GM21576 (cell line): Measurements from ENCODE around the gene GLRX3.

Experiments used
- ATAC-seq: cut with Tn5 transposase; IDR thresholded peaks from one replicate; pipeline ENCODE4 v1.9.1; 2021; ENCODE audit warnings: mild to moderate bottlenecking, moderate library complexity; ENCODE audit not compliant: unreplicated experiment

GLRX3 gene

DNA sequence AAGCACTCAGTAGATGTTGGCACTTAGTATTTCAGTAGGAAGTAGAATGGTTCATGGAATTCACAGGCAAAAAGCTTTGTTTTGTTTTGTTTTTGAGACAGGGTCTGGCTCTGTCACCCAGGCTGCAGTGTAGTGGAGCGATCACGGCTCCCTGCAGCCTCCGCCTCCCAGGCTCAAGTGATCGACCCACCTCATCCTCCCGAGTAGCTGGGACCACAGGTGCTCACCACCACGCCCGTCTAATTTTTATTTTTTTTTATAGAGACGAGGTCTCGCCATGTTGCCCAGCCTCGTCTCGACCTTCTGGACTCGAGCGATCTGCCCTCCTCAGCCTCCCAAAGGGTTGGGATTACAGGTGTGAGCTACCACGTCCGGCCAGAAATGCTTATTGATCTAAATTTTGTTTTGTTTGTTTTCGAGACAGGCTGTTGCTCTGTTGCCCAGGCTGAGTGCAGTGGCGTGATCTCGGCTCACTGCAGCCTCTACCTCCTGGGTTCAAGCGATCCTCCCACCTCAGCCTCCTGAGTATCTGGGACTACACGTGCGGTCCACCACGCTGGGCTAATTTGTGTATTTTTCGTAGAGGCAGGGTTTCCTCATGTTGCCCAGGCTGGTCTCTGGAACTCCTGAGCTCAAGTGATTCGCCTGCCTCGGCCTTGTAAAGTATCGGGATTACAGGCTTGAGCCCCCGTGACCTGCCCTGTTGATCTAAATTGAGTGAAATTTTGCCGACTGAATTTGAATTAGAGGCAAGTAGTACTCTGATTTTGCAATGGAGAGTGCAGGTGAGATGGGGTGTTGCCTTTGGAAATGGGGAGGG lies 1.7 kb downstream of the GLRX3 start:
- no peak for ATAC-seq

DNA sequence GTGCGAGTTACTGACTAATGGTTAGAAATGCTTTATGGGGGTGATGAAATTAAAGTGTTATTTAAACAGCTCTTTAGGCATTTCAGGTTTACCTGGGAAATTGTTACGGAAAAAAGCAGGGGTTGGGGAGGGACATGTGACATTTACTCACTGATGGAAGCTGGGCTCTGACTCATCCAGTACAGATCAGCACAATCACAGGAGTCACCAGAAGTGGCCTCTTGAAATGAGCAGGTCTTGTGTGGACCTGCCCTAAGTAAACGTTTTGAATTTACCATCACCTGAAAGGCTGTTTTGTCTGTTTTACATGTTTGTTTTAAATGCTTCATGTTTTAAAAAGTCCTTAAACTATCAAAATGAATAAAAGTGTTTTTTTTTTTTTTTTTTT lies 2.3 kb downstream of the GLRX3 start:
- ATAC-seq: no peak

DNA sequence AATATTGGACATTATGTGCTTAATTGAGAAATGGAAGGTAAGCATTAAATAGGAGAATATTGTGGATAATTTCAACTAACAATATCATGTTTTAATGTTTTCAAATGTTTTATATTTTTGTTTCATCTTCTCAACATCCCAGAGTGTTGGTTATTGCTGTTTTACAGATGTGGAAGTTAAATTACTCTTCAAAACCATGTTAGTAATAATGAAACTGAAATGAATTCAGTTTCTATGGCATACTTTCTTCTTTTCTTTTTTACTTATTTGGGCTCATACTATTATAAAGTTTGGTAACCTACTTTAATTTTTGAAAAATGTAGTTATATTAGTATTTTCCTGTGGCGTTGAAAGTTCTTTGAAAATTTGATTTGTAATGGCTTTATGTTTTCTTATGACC lies 4.2 kb downstream of the GLRX3 start:
- ATAC-seq: peak; percentile 19

DNA sequence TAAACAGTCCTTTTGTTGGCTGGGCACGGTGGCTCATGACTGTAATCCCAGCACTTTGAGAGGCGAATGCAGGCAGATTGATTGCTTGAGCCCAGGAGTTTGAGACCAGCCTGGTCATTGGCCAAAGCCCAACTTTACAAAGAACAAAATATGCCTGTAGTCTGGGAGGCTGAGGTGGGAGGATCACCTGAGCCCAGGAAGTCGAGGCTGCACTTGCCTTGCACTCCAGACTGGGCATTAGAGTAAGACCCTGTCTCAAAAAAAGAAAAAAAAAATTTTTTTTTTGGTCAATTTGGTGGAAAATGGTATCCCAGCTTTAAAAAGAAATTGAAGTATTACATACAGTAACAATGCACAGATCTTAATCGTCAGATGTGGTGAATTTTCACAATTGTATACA lies 4.8 kb downstream of the GLRX3 start:
- no peak for ATAC-seq

DNA sequence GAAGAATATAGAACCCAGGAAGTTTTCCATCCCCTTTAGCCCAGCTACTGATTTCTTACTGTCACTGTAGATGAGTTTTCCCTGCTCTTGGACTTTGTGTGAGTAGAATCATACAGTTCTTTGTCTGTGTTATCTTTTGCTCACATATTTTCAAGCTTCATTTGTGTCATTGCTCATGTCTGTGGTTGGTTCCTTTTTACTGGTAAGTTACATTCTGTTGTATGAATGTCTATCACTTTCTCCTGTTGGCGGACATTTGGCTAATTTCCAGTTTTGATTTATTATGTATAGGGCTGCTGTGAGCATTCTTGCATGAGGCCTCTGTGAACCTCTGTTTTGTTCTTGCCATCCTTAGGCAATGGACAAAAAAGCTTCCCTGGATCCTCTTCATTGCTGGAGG lies 5.3 kb downstream of the GLRX3 start:
- peak; percentile 30 for ATAC-seq

DNA sequence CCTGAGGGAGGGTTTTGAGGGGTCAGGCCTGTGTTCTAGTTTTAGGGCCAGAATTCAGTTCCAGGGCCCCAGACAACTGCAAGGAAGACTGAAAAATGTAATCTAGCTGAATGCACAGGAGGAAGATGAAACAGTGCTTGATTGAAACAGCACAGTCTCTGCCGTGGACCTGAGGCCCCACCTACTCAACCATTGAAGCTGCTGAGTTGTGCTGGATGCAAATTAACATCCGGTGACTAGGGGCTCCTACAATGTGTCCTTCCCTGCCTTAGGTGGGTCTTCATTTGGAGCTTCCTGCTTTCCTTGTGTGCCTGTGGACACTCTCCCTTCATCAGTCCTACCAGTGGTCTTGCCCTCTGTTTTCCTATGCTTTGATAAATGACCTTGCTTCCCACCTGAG lies 5.7 kb downstream of the GLRX3 start:
- ATAC-seq: peak; percentile 87

DNA sequence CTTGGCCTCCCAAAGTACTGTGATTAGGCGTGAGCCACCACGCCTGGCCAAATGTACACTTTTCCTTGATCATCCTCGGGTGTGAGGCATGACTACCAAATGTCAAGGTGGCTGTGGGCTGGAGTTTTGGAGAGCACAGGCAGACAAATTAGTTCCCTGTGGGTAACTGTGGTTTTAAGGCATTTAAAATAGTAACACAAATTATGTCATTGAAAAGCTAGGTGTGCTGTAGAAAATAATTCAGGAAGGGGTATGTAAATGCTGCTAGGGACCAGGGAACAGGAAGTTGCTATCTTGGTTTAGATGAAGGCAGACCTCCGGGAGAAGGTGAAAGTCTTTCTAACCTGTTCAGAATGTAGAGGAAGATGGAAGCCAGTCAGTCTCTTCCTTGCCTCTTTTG lies 9.9 kb downstream of the GLRX3 start:
- ATAC-seq: no peak

DNA sequence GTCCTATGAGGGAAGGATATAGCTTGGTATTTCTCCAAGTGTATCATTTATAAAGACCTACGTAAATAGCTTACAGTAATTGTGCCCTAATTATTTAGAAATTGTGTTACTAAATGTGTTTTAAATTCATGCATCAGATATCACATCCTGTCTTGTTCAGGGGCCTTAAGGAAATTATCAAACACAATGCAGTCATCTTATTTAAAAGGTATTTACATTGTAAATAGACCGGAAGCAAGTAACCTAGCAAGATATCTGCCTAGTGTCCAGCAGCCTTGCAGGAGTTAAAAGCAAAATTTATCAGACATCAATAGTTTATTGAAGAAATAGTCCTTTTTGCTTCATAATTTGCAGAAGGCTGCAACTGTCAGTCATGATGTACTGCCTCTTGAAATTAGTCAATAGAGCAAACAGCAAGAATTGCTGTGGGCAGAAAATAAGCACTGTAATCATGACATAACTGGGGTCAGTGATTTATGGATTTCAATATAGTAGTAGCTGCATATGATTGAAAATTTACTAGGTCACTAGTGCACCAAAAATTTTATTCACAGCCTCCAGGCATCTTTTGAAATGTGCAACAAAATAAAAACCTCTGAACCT lies 23.1 kb downstream of the GLRX3 start:
- ATAC-seq: no peak

DNA sequence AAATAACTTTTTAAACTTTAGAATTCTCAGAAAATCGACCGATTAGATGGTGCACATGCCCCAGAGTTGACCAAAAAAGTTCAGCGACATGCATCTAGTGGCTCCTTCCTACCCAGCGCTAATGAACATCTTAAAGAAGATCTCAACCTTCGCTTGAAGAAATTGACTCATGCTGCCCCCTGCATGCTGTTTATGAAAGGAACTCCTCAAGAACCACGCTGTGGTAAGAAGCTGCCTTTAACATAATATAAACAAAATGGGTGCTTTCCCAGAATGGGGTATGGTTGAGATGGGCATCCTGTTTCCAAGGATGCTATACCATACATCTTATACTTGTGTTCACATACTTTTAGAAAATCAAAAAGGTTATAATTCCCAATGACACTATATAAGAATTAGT lies 24.6 kb downstream of the GLRX3 start:
- peak; percentile 59 for ATAC-seq

DNA sequence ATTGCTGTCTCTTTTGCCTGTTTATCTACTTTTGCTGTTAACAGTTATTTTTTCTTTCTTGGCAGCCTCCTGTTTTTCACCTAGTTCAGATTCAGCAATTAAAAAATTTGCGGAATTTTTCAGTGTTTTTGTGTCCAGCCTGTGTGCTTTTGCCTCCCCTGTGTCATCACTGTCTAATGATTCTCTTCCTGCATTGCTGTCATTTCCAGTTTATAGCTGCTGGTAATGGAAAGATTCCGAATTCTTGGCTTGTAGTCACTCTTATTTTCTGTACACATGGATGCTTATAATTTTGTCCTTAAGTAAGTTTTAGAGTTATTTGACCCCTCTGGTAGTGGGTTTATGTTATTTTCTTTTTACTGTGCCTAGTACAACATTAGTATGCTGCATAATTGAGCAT lies 25.1 kb downstream of the GLRX3 start:
- no peak for ATAC-seq

DNA sequence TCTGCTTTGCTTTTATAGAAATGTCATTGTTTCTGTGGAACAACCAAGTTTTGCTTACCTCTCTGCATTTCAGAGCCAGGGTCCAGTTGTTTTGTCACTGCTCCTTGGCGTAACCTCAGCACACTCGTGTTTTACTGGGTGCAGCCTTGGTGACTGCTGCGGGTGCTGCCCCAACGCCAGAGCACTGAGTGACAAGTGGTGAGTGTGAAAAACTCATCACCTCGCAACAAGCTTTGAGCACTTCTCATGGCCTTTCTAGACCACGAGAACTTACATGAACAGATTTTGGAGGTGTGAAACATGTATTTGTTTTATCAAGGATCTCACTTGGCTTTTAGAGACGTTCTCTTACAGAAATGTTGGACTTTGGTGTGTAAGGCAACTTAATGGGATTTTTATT lies 31.0 kb downstream of the GLRX3 start:
- no peak for ATAC-seq

DNA sequence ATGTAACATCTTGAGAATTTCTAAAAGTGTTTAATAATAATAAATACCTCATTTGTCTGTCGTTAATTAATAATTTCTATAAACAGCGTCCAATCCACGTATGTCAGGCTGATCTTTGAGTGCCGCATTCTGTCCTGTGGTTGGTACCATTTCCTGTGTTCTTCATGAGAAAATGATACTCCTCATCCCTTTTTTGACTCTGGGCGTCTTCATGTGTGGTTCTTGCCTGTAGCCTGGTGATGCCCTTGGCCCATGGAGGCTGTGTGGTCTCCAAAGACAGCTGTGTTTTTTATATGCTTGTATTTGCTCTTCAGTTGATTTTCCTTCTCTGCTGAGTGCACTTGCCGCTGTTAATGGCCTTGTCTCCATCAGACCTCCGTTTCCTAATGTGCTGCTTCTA lies 31.5 kb downstream of the GLRX3 start:
- no peak for ATAC-seq

DNA sequence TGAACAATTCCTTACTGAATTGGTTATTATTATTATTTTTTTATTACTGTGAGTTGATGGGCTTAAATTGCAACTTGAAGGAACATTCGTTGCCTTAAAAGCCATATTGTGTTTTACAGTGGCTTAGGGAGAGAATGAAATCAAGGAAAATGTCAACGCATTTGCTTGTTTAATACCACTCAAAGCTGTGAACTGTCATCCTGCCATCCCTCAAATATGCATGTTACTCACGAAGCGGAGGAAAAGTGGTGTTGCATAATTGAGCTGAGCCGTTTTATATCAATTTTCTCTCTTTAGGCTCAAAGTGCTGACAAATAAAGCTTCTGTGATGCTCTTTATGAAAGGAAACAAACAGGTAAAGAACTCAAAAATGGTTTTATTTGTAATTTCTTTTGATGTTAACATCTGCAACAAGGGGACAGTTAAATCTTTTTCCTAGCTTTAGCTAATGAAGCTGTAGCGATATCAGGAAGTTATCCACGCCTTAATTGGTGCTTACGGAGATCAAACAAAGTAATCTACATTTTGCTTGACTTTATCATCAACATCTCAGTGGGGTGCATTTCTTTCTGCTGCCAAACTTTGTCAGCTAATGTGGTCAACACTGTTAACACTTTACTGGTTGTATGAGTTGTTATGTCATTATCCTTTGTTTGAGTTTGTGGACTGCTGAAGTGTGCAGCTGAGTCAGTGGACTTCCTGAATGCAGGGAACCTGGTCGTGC lies 33.1 kb downstream of the GLRX3 start:
- ATAC-seq: no peak

DNA sequence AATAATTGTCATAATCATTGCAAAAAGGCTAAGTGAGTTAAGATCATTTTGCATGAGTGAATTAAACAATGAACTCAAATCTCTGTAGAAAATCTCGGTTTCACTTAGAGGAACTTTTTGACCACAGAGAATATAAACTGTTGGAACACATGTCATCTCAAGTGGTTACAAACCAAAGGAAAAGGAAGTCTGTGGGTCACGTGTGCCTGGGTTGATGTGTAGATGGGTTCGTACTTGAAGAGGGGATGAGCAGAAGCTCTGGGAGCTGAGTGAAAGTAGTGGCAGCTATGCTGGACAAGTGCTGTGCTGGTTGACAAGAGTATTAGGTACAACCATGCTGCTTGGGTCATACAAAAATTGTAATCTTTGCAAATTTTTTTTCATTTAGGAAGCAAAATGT lies 35.0 kb downstream of the GLRX3 start:
- ATAC-seq: no peak

DNA sequence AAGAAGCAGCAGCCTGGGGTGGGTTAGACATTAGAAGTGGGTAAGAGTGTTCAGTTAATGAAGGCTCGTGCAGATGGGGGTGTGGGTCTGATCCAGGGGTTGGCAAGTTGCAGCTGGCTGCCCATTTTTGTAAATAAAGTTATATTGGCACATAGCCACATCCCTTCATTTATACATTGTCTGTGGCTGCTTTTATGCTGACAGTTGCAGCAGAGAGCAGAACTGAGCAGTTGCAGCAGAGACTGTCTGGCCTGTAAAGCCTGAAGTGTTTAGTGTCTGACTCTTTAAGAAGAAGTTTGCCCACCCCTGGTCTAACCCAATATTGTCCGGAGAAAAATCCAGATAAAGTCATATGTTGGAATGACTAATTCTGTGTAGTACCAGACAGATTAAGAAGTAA lies 38.1 kb downstream of the GLRX3 start:
- no peak for ATAC-seq

DNA sequence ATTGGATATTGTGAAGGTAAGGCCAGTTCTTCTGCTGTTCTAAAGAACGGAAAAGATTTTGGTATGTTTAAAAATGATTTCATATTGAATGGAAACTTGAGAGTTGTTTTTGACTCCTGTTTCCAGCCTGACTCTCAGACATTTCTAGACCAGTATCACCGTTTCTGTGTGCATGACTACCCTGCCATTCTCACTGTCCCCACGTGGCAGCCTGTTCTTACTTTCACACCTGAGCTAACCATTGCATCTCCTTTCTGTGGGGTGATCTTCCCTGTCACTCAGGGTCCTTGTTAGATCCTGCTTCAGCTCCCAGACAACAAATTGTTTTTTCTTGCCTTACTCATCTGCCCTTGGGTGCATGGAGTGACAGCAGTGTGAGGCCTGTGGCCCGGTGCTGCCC lies 38.9 kb downstream of the GLRX3 start:
- no peak for ATAC-seq

DNA sequence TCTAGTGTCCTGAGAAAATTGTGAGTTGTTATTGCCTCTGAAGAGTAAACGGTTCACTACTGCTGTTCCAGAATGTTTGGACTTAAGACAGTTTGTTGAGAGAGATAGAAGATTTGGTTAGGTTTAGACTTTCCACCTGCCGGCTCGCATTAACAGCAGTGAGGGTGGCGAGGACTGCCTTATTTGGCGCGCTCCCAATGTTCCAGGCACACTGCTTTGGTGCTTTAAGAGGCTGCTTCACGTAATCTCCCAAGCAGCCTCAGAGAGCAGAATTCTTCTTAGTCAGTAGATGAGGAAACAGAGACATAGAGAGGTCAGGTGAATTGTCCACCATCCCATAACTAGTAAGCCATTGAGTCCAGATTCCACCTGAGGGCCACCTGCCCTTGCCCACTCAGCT lies 41.1 kb downstream of the GLRX3 start:
- no peak for ATAC-seq

DNA sequence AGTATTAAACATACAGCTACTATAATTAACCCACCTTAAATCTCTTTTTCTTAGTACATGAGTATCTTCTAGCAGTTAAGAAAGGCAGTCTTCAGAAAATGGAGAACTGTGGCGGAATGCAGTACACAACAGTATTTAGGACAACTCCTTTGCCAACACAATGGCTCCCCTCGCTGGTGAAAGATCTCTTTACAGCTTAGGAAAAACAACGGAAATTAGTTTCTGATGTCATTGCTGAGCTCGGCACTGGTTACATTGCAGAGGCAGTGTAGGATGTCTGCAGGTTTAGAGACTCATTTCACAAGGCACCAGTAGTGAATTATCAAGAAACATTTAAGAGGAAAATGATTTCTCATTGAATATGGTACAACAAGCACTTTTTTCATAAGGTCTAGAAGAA lies 43.4 kb downstream of the GLRX3 start:
- no peak for ATAC-seq

DNA sequence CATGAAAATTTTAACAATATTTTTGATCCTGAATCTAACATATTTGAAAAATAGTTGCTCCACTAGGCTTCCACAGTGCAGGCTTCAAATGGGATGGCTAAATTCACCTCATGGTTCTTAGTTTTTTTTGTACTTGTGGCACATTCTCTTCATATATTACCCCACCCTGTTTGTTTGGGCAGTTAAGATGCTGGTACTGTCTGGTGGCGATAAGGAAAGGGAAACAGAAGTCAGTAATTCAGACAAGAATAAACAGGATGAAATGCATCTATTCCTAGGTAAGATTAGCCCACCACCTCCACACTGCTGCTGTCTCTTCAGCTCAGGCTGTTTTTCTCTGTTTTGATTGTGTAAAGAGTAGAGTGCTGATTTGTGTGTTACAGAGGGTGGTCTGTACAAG lies 44.2 kb downstream of the GLRX3 start:
- no peak for ATAC-seq

DNA sequence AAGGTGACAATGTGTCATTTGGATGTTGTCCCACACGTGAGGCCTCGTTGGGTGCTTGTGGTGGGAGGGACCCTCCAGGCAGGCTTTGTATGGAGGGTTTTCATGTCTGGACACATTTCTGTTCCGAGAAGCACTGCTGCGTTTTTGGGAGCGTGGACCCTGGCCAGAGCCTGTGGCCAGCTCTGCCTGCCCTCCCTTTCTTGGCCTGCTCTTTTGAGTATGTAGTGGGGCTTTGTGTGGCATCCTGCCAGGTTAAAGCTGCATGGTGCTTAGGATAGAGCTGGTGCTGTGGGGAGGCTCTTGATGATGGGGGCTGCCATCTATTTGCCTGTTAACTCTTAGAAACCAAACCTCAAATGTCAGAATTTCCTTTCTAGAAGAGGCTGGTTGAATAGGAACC lies 45.7 kb downstream of the GLRX3 start:
- no peak for ATAC-seq

DNA sequence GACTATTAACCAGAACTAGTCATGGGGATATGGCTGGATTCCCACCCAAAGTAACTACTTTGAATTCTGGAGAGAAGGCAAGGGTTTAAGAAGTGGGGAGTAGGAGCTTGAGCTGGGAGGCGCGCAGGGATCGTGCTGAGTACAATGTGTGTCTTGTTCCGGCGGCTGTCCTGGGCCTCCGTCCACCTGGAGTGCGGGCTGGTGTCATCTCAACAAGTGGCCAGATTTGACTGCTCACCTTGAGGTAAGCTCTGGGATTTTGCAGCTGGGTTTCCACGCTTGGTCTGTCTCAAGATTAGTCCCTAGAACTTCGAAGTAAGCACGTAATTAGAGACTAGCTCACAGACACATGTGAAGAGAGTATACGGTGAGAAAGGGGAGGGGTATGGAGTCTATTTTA lies 49.4 kb downstream of the GLRX3 start:
- ATAC-seq: no peak
